Activated T-helper 2 cell treated with anti-CD3 and anti-CD28 coated beads, Interferon-gamma antibody, Interleukin-2, Interleukin-4, amounts not matched to agents 10 μg/mL and 5 μg/mL and 100 μg/mL, durations not matched to agents 14 hours and 24 hours and 36 hours (primary cell): ENCODE measurements around the gene SIX3. TPM values are rescaled to one million over a fixed set of nuclear protein-coding genes. Genes with fewer than 3 reads are reported as not detected.

ENCODE experiments used
- DNase-seq: peaks from one replicate; pipeline ENCODE4 v3.0.0; 2021; ENCODE audit warnings: low spot score
- H3K27ac Mint-ChIP-seq: one replicate; pipeline ENCODE4 v1.8.0; 2021; ENCODE audit warnings: mixed read lengths
- H3K27me3 Mint-ChIP-seq: one replicate; pipeline ENCODE4 v1.8.0; 2021; ENCODE audit warnings: low read depth, mixed read lengths
- H3K36me3 Mint-ChIP-seq: one replicate; pipeline ENCODE4 v1.8.0; 2021; ENCODE audit warnings: low read depth, mixed read lengths
- H3K4me1 Mint-ChIP-seq: one replicate; pipeline ENCODE4 v1.8.0; 2021; ENCODE audit warnings: low read depth, mixed read lengths
- H3K4me3 Mint-ChIP-seq: one replicate; pipeline ENCODE4 v1.8.0; 2021; ENCODE audit warnings: low read depth, mild to moderate bottlenecking, moderate library complexity, mixed read lengths
- H3K9me3 Mint-ChIP-seq: one replicate; pipeline ENCODE4 v1.8.0; 2021; ENCODE audit warnings: mixed read lengths
- intact Hi-C: fragments of 100-400 bp; cut with micrococcal nuclease; formaldehyde crosslinking; loops from one replicate; pipeline ENCODE4 v1.15.1; 2023
- total RNA-seq: library from RNA; stranded (reverse); gene quantifications from 2 replicates; pipeline ENCODE4 v1.2.3, GENCODE V29; 2022

The SIX3 gene
- total RNA-seq, 1 donor from 2014 or later, result 0.34 TPM

DNA sequence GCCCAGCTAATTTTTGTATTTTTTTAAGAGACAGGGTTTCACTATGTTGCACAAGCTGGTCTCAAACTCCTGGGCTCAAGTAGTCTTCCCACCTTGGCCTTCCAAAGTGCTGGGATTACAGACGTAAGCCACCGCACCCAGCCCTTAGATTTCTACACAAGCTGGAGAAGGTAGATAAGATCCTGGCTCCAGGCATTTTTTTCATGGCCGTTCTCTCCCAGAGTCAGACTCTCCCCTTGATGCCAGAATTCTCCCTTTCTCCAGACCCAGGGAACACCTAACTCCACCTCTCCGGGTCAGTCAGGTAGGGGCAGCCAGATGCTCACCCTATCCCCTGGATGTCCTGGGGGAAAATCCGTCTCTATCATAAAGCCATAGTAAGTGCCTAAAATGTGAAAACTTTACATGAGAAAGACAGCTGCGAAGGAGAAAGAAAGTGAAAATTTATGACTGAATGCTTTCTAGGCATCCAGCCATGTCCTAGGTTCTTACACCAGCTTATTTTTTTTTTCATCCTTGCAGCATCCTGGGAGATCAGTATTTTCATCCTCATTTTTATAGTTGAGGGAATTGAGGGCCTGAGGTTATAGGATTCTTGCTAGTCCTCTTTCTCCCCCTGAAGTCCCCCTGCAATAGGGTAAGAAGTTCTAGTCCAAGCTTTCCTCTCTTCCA, 16.3 kb downstream of the SIX3 start:
- intact Hi-C loops, result loop anchor here (5.0 to 10.0 kb wide), 3 partner anchors 715 to 913 kb away; no protein-coding TSS in a partner anchor
- peaks cover 11% of the 10 kb centered on the region for H3K4me1 Mint-ChIP-seq
- peaks cover 57% of the 10 kb centered on the region for H3K27me3 Mint-ChIP-seq

DNA sequence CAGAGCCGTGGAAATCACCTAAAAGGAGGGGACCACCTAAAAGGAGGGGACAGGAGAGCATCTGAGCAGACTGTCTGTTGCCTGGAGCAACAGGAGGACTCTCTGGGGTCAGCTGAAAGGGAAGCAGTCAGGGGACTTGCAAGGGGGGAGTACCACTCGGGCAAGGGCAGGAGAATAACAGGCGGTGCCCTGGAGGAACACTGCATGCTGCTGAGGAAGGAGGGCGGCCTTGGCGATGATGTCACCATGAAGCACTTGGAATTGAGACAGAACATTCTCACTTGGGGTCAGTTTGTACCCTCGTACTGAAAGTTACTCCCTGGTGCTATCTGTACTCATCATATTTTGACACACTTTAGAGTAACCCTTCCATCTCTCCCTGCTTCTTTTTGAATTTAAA, 18.4 kb downstream of the SIX3 start:
- peaks cover 49% of the 10 kb centered on the region for H3K27me3 Mint-ChIP-seq

More for the DNA sequence above, 16.3 kb downstream of the SIX3 start:
- Mint-ChIP-seq H3K4me3 (no peak overlapping the region), H3K27ac (no peak overlapping the region), H3K36me3 (no peaks in the 10 kb centered on the region), H3K9me3 (no peaks in the 10 kb centered on the region)
- DNase-seq, result no peak

DNA sequence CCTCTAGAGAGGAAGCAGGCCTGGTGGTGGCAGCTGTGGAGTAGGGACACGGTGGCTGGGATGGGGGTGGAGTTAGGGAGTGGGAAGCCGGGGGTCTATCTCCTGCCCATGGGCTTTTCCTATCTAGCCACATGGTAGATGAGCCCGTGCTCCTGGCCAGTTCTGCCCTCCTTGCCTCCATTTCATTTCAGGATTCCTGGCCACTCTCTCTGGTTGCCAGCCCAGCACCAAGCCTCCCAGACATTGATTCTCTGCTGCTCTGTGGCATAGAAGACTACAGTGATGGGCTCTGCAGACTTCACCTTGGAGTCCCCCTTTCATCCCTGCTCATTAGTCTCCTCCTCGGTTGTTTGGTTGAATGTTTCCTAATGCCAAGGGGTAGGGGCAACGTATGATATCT, 19.4 kb downstream of the SIX3 start:
- H3K36me3 Mint-ChIP-seq, result no peaks in the 10 kb centered on the region
- no peak overlapping the region for H3K27ac Mint-ChIP-seq
- intact Hi-C loops, result no loop called here
- DNase-seq, result no peak
- H3K4me3 Mint-ChIP-seq, result no peak overlapping the region
- peaks cover 1% of the 10 kb centered on the region for H3K4me1 Mint-ChIP-seq
- peaks cover 50% of the 10 kb centered on the region for H3K27me3 Mint-ChIP-seq
- H3K9me3 Mint-ChIP-seq, result no peaks in the 10 kb centered on the region

More for the DNA sequence above, 18.4 kb downstream of the SIX3 start:
- no peaks in the 10 kb centered on the region for H3K9me3 Mint-ChIP-seq
- intact Hi-C loops, result loop anchor here (5.0 to 10.0 kb wide), 3 partner anchors 718 to 915 kb away; no protein-coding TSS in a partner anchor
- DNase-seq, result no peak
- peaks cover 7% of the 10 kb centered on the region for H3K4me1 Mint-ChIP-seq
- H3K27ac Mint-ChIP-seq, result no peak overlapping the region
- H3K4me3 Mint-ChIP-seq, result no peak overlapping the region
- H3K36me3 Mint-ChIP-seq, result no peaks in the 10 kb centered on the region

DNA sequence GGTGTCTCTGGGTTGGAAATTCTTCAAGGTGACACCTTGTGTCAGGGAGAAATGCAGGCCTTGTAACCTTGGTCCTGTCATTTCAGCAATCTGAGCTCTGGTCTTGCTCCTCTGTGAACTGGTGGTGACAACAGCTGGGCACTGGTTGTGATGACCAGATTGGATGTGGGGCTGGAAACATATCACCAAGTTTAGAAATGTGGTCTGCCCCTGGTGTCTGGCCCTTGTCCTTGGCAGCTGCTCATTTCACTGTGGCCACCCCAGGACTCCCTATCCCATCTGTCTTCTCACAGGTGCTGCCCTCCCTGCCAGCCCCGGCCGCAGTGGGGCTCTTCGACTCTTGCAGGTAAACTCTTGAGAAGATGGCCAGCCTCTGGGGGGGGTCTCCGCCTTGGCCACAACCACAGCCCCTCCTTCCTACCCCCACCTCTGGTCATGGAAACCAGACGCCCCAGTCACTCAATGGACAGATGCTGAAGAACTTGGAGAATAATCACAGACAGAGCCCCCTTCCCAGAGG, 20.7 kb downstream of the SIX3 start:
- H3K9me3 Mint-ChIP-seq, result no peaks in the 10 kb centered on the region
- H3K27ac Mint-ChIP-seq, result no peak overlapping the region
- intact Hi-C loops, result no loop called here
- peaks cover 41% of the 10 kb centered on the region for H3K27me3 Mint-ChIP-seq
- no peaks in the 10 kb centered on the region for H3K36me3 Mint-ChIP-seq
- no peak for DNase-seq
- no peaks in the 10 kb centered on the region for H3K4me1 Mint-ChIP-seq
- no peak overlapping the region for H3K4me3 Mint-ChIP-seq

DNA sequence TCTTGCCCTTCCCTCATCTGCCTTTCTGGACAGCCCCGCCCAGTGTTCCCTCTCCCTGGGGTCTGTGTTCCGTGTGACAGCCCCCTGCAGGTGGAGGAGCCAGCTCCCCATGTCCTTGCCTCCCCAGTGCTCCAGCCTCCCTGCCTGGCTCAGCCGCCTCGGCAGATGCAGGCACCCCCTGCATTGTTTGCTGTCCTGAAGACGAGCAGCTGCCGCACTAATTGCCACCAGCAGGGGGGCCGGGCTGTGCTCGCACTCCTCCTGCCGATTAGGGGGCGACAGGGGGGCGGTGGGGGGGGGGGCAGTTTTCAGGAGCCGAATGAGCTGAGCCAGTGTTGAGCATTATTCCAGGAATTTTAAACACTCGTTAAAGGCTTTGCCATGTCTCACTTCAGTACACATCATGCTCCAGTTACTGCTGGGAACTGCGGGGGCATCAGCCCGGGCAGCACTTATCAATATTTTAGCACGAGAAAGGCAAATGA, 23.3 kb downstream of the SIX3 start:
- H3K4me1 Mint-ChIP-seq, result no peaks in the 10 kb centered on the region
- intact Hi-C loops, result no loop called here
- no peaks in the 10 kb centered on the region for H3K9me3 Mint-ChIP-seq
- no peak overlapping the region for H3K4me3 Mint-ChIP-seq
- H3K36me3 Mint-ChIP-seq, result no peaks in the 10 kb centered on the region
- H3K27me3 Mint-ChIP-seq, result peaks cover 34% of the 10 kb centered on the region
- H3K27ac Mint-ChIP-seq, result no peak overlapping the region
- no peak for DNase-seq

DNA sequence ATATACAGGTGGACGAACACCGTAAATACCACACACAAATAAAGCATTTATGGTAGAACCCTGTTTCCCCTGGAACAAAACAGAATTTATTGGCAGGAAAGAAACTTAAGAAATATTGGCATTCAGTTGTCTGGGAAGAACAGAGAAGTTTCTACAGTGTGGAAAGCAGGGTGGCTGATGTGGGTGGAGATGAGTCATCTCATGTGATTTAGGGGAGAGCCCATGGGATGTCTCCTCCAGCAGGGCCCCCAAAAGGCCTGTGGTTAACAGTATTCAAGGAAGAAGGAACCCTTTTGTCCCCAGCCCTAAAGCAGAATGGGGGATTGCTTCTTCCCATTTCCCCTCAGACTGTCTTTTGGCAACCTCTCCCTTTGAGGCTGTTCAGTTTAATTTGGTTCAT, 24.2 kb downstream of the SIX3 start:
- no peaks in the 10 kb centered on the region for H3K9me3 Mint-ChIP-seq
- H3K36me3 Mint-ChIP-seq, result no peaks in the 10 kb centered on the region
- DNase-seq, result no peak
- intact Hi-C loops, result no loop called here
- peaks cover 34% of the 10 kb centered on the region for H3K27me3 Mint-ChIP-seq
- H3K4me3 Mint-ChIP-seq, result no peak overlapping the region
- no peak overlapping the region for H3K27ac Mint-ChIP-seq
- H3K4me1 Mint-ChIP-seq, result no peaks in the 10 kb centered on the region

DNA sequence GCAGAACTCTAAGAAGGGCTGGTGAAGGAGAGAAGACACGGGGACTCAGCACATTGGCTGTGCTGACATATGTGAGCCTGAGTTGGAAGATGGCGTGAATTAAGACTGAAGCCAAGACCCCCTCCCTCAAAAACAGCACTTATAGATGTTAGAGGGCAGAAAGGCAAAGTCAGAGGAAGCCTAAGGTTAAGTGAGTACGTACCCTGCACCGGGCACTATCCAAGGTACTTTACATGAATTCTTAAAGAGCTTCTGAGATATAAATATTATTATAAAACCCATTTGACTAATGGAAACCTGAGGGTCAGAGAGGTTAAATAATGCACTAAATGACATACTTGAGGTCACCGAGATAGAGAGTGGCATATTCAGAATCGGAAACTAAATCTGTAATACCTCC, 25.6 kb downstream of the SIX3 start:
- no peak for DNase-seq
- no peaks in the 10 kb centered on the region for H3K9me3 Mint-ChIP-seq
- H3K4me1 Mint-ChIP-seq, result no peaks in the 10 kb centered on the region
- H3K27ac Mint-ChIP-seq, result no peak overlapping the region
- peaks cover 30% of the 10 kb centered on the region for H3K27me3 Mint-ChIP-seq
- H3K4me3 Mint-ChIP-seq, result no peak overlapping the region
- no peaks in the 10 kb centered on the region for H3K36me3 Mint-ChIP-seq
- intact Hi-C loops, result no loop called here

DNA sequence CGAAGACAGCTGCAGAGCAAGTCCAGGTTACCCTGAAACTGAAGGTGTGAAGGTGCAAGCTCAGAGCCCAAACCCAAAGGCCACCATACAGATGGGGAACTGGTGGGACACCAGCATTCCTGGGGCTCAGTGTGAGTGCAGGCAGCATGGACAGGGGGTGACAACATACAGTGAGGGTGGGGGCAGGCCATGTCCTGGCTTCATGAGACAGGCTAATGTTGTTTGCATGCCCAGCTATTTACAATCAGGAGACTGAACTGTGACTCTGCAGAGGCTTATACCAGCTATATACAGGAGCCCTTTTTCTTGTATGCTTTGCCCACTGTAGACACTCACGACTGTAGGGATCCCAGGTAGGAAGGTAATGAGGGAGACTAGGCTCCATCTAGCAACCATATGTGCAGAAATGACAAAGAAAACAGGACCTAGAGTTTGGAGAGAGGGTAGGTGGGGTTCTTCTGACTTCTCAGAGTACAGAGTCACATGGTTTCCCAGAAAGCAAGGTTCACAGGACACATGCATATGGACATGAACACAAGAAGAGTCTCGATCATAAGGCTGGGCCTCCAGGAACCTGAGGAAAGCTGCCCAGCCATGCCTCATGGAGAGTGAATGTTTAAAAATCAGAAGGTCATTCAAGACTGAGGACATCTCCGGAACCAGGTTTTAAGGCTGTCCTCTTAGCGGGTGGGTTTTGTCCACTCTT, 26.4 kb downstream of the SIX3 start:
- intact Hi-C loops, result no loop called here
- Mint-ChIP-seq H3K9me3 (no peaks in the 10 kb centered on the region), H3K36me3 (no peaks in the 10 kb centered on the region), H3K4me1 (no peaks in the 10 kb centered on the region), H3K4me3 (no peak overlapping the region), H3K27me3 (peaks cover 26% of the 10 kb centered on the region), H3K27ac (no peak overlapping the region)
- DNase-seq, result no peak

DNA sequence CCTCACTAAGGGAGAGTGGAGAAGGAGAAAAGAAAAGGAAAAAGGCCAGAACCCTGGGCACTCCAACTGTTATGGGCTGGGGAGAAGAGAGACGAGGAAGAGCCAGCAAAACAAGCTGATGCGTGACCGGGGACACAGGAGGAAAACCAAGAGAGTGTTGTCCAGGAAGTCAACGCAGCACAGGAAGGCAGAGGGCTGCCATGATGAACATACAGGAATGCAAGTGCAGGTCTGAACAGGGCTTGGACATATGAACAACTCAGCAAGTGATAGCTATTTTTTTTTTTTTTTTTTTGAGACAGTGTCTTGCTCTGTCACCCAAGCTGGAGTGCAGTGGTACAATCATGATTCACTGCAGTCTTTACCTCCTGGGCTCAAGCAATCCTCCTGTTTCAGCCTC, 28.4 kb downstream of the SIX3 start:
- peaks cover 17% of the 10 kb centered on the region for H3K27me3 Mint-ChIP-seq
- intact Hi-C loops, result no loop called here

DNA sequence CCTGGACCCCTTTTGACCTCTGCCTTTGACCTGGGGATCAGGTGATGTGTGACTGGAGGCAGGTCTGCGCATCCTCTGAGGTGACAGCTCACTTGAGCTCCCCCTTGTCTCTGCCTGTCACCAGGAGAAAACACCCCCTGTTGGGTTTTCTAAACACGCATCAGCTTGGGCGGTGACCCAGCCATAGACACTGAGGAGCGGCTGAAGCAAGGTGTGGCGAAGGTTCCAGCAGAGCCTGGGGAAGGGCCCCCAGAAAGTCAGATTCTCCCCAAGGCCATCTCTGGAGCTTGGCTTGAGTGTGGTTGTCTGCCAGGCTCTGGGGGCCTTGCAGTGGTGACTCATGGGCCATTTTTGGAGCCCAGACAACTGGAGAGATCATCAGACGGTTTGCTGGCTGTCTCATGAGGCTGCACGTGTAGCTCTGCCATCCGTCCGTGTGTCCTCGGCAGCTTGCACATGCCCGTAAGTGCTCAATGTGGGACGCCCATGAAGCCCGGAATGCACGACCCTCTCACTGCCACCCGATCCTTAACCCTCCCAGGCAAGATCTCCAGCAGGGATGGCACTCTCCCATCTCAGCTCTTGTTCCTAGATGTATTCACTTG, 29.4 kb downstream of the SIX3 start:
- Mint-ChIP-seq H3K27me3 (peaks cover 11% of the 10 kb centered on the region), H3K4me3 (no peak overlapping the region), H3K9me3 (no peaks in the 10 kb centered on the region), H3K4me1 (no peaks in the 10 kb centered on the region), H3K27ac (no peak overlapping the region), H3K36me3 (no peaks in the 10 kb centered on the region)
- intact Hi-C loops, result no loop called here
- no peak for DNase-seq

More for the DNA sequence above, 28.4 kb downstream of the SIX3 start:
- Mint-ChIP-seq H3K4me3 (no peak overlapping the region), H3K36me3 (no peaks in the 10 kb centered on the region), H3K4me1 (no peaks in the 10 kb centered on the region), H3K27ac (no peak overlapping the region), H3K9me3 (no peaks in the 10 kb centered on the region)
- no peak for DNase-seq

DNA sequence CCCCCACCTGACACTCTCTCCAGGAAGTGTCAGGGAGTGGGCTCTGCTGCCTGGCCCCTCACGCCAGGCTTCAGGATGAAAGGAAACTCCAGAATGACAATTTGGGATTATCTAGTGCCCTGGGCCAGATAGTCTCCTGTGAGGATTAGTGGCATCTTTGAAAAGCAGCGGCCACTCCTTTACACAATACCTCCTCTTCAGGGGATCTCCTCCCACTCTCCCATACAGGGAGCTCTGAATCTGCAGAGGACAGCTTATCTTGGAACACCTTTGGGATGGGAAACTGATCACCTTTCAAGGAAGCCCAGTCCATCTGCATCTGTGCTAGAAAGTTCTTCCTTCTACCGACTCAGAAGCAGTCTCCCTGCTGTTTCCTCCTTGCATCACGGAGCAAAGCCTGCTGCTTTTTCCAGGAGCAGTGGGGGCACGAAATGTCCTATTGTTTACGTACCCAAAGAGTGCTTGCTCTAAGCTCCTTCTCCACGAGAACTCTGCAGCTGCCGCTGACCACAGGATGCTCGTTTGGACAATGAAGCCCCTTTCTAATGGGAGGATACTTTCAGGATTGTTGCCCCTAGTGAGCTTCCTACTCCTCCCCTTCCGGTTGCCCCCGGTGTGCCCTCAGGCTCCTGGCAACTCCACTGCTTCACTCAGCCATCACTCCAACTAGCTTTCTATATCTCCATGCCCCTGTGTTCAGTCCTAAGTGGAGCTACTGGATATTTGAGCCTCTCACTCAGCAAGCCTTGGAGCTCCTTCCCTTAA, 31.5 kb downstream of the SIX3 start:
- intact Hi-C loops, result no loop called here
- no peaks in the 10 kb centered on the region for H3K36me3 Mint-ChIP-seq
- H3K4me1 Mint-ChIP-seq, result no peaks in the 10 kb centered on the region
- H3K9me3 Mint-ChIP-seq, result no peaks in the 10 kb centered on the region
- H3K4me3 Mint-ChIP-seq, result no peak overlapping the region
- peaks cover 8% of the 10 kb centered on the region for H3K27me3 Mint-ChIP-seq
- H3K27ac Mint-ChIP-seq, result no peak overlapping the region
- DNase-seq, result no peak

DNA sequence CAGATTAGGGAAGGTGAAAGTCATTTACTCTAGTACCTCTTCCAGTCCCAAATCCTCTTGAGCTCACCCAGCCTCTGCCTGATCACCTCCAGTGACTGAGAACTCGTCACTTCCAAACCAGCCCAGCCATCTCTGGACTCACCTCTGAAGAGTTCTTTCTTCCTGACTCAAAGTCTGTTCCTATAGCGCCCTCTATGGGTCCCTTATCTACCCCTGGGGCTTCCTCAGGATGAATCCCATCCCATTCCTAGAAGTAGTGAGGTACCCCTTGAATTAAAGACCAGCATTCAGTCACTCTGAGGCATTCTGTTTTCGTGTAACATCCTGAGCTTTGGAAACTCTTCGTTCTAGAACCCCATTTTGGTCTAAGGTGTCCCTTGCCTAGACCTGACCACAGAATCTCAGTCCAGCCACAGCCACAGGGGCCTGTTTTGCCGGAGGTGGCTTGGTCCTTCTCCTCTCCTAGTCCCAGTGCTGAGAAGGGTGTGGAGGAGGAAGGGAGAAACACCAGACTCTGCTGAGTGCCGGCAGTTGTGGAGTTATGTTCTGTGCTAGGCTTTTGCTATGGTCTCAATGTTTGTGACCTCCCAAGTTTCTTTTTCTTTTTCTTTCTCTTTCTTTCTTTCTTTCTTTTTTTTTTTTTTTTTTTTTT, 32.7 kb downstream of the SIX3 start:
- no peak for DNase-seq
- H3K27me3 Mint-ChIP-seq, result peaks cover 10% of the 10 kb centered on the region
- H3K27ac Mint-ChIP-seq, result no peak overlapping the region
- H3K4me1 Mint-ChIP-seq, result no peaks in the 10 kb centered on the region
- intact Hi-C loops, result no loop called here
- H3K36me3 Mint-ChIP-seq, result no peaks in the 10 kb centered on the region
- H3K4me3 Mint-ChIP-seq, result no peak overlapping the region
- H3K9me3 Mint-ChIP-seq, result no peaks in the 10 kb centered on the region
